Rectal smooth muscle tissue (tissue), 1 donor: Measurements from ENCODE around the gene GPR160.

Experiments used
- H3K27ac ChIP-seq: one replicate; pipeline ENCODE4 v1.7.0; 2013; ENCODE audit warnings: low read depth, low read length, inconsistent platforms
- H3K27me3 ChIP-seq: one replicate; pipeline ENCODE4 v1.7.0; 2013; ENCODE audit warnings: low read length; ENCODE audit not compliant: control insufficient read depth, insufficient read depth
- H3K36me3 ChIP-seq: one replicate; pipeline ENCODE4 v1.7.0; 2013; ENCODE audit warnings: low read length; ENCODE audit not compliant: control insufficient read depth, insufficient read depth
- H3K4me1 ChIP-seq: one replicate; pipeline ENCODE4 v1.7.0; 2013; ENCODE audit warnings: low read length; ENCODE audit not compliant: control insufficient read depth, insufficient read depth
- H3K4me3 ChIP-seq: one replicate; pipeline ENCODE4 v1.7.0; 2013; ENCODE audit warnings: low read length
- H3K9ac ChIP-seq: one replicate; pipeline ENCODE4 v1.7.0; 2013; ENCODE audit warnings: low read length

The GPR160 gene

DNA sequence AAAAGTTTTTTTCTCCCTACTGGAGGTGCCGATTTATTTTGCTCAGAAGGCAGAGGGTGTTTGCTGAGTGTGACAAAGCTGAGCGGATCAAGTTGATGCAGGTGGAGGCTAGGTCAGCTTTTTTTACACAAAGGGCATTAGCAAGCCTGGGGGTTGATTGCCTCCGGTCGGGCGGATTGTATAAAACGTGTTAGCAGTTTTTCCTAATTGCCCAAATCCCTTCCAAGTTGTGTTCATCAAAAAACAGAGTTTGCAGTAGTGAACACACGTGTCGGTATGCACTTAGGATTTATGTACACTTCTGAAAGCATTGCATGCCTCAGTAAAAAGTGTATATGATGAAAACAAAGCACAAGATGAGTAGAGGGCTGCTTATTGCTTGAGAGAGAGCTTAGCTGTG lies 2.6 kb downstream of the GPR160 start:
- Histone ChIP-seq H3K27me3 (peaks cover 3% of the 10 kb centered on the region), H3K9ac (no peak overlapping the region), H3K4me1 (no peaks in the 10 kb centered on the region)

DNA sequence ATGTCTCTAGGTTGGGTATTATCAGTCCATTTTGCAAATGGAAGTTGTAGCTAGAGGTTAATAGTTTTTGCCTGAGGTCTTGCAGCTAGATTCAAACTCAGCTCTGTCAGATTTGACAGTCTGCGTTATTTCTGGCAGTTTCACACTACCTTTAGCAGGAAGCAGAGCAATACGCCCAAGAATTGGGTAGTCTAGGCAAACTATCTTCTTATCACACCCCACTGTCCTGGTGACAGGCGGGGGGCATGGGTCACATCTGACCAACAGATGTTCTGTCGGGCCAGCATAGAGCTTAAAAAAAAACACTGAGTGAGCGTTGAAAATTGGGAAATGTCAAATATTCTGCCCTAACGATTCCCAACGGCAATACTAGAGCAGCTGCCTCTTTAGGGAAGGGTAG lies 5.7 kb downstream of the GPR160 start:
- H3K4me1 ChIP-seq = no peaks in the 10 kb centered on the region
- no peaks in the 10 kb centered on the region for H3K27me3 ChIP-seq
- no peak overlapping the region for H3K27ac ChIP-seq
- no peak overlapping the region for H3K9ac ChIP-seq
- peaks cover 2% of the 10 kb centered on the region for H3K36me3 ChIP-seq
- no peak overlapping the region for H3K4me3 ChIP-seq

More for the DNA sequence above, 2.6 kb downstream of the GPR160 start:
- H3K27ac ChIP-seq = no peak overlapping the region
- peaks cover 2% of the 10 kb centered on the region for H3K36me3 ChIP-seq
- peak overlapping the region; percentile 20 for H3K4me3 ChIP-seq

DNA sequence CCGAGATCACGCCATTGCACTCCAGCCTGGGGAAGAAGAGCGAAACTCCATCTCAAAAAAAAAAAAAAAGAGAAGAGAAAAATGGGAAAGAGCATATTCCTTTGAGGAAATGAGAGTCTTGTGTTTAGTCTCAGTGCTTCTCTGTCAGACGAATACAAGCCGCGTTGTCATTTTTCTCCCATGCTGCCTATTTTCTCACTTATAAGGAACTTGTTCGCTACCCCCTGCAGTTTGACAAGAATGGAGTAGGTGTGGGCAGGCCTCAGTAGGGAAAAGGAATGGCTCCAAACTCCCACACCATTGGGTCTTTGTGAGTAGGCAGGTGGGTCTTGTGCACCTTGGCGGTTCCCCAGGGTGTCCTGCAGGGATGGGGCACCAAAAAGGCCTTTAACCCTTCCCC lies 6.5 kb downstream of the GPR160 start:
- Histone ChIP-seq H3K4me1 (no peaks in the 10 kb centered on the region), H3K4me3 (no peak overlapping the region), H3K27ac (no peak overlapping the region), H3K27me3 (no peaks in the 10 kb centered on the region), H3K9ac (no peak overlapping the region), H3K36me3 (peaks cover 2% of the 10 kb centered on the region)

DNA sequence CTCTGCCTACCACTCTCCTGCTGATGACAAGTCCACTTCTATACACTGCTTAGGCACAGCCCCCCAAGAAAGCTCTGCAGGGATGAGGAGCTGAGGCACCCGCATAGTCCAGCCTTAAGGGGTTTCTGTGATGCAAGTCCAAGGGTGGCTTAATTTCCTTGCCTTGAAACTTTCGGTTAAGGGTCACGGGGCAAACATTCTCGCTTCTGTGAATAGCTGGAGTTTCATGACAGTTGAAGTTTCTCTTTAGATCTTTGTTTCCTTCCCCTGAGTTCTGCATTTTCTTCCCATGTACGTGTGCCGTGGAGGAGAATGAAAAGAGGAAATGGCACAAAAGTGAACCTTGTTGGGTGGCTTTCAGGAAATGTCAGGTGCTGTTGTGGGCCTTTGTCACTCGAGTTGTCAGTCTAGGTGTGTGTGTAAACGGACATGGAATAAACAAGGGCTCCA lies 7.0 kb downstream of the GPR160 start:
- peaks cover 2% of the 10 kb centered on the region for H3K36me3 ChIP-seq
- H3K27me3 ChIP-seq = no peaks in the 10 kb centered on the region
- no peak overlapping the region for H3K27ac ChIP-seq
- H3K4me3 ChIP-seq = no peak overlapping the region
- no peaks in the 10 kb centered on the region for H3K4me1 ChIP-seq
- no peak overlapping the region for H3K9ac ChIP-seq

DNA sequence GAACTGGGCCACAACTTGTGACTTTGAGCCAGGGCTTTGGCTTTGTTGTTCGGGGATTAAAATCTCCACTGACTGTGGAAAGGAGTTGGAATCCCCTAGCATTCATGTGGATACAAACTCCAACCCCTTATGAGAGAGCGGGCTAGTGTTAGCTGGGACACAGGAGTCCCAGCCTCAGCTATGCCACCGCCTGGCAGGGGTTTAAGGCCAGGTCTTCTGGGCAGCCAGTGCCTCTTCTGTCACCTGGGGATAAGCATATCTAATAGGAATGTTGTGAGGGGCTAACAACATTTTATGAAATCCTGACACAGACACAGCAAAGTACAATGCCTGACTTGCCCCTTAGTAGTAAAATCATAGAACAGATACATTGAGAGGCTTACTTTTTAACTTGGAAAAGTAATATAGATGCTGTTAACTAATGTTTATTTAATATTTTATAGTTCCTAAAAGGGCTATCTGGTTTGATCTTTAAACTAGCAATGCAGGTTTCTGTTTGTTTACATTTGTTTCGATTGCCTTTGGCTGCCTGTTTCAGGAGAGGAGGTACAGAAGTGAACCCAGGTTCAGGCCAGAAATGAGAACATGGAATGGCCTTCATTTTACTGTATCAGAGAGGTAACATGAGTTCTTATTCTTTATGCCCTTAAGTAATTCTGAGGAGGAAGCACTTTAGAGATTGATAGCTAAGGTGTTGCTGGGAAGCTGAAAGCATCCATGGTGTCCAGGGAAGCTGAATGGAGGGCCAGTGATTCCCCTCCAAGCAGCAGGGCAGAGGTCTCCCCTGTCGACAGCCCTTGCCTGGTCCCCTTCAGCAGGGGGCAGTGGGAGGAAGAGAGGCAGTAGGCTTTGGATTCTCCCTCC lies 8.7 kb downstream of the GPR160 start:
- no peak overlapping the region for H3K27ac ChIP-seq
- H3K4me3 ChIP-seq = peak overlapping the region; percentile 12
- H3K27me3 ChIP-seq = no peaks in the 10 kb centered on the region
- no peaks in the 10 kb centered on the region for H3K4me1 ChIP-seq
- H3K9ac ChIP-seq = peak overlapping the region; percentile 39
- peaks cover 2% of the 10 kb centered on the region for H3K36me3 ChIP-seq

DNA sequence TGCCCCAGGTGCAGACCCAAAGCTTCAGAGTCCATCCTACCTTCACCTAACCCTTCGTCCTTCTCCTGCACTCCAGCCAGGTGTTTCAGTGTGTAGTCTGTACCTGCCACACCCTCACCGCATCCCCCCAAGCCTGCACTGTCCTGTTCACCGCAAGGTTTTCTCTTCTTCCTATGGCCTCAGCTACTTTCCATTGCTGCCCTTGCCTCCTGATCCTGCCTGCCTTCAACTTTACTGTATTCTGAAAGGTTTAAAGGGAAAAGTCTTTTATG lies 9.3 kb downstream of the GPR160 start:
- no peak overlapping the region for H3K27ac ChIP-seq
- peaks cover 2% of the 10 kb centered on the region for H3K36me3 ChIP-seq
- H3K4me3 ChIP-seq = peak overlapping the region; percentile 12
- no peaks in the 10 kb centered on the region for H3K27me3 ChIP-seq
- no peaks in the 10 kb centered on the region for H3K4me1 ChIP-seq
- peak overlapping the region; percentile 39 for H3K9ac ChIP-seq

DNA sequence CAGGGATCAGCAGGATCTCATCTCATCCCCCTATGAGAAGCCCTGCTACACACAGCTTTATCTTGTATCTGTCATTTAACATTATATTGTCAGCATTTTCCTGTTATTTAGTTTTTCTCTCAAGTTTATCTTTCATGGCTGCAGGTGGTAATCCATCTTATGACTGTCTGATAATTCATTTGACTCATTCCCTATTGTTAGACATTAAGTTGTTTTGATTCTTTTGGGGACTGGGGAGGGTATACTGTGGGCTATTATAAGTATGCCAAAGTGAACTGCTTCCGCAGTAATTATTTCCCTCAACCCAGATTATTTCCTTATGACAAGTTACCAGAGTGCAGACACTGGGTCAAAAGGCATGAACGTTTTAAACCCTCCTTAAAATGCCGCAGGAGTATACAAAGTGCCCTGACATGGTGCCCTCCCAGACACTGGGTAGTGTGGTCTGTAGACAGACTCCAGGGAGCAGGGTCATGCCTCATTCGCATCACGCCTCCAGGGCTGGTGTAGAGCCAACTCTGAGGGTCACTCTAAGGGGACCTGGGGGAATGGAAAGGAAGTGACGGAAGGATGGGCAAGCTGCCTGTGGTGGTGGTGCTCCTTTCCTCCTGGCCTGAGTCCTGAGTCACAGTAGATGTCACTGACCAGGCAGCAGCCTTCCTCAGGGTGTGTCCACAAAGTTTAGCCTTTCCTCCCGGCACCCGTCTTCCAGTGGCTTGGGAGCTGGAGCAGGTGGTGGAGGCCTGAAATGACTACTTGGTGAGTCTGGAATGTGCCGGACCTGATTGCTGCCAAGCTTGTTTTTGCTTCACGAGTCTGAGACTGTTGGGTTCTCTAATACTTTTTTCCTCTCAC lies 11.6 kb downstream of the GPR160 start:
- Histone ChIP-seq H3K27ac (no peak overlapping the region), H3K36me3 (peaks cover 2% of the 10 kb centered on the region), H3K9ac (no peak overlapping the region), H3K27me3 (no peaks in the 10 kb centered on the region), H3K4me1 (no peaks in the 10 kb centered on the region), H3K4me3 (no peak overlapping the region)

DNA sequence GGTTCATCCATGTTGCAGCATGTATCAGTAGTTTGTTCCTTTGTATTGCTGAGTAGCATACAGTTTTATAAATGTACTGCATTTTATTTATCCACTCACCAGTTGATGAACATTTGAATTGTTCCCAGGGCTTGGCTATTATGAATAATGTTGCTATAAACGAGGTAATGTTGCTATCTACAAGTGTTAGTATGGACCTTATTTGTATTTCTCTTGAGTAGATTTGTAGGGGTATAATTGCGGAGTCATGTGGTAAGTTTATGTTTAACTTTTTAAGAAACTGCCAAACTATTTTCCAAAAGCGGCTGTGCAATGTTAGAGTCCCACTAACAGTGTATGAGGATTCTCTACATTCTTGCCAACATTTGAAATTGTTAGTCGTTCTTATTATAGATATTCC lies 13.0 kb downstream of the GPR160 start:
- H3K27me3 ChIP-seq = no peaks in the 10 kb centered on the region
- H3K4me1 ChIP-seq = no peaks in the 10 kb centered on the region
- no peaks in the 10 kb centered on the region for H3K36me3 ChIP-seq
- no peak overlapping the region for H3K4me3 ChIP-seq
- no peak overlapping the region for H3K27ac ChIP-seq
- no peak overlapping the region for H3K9ac ChIP-seq

DNA sequence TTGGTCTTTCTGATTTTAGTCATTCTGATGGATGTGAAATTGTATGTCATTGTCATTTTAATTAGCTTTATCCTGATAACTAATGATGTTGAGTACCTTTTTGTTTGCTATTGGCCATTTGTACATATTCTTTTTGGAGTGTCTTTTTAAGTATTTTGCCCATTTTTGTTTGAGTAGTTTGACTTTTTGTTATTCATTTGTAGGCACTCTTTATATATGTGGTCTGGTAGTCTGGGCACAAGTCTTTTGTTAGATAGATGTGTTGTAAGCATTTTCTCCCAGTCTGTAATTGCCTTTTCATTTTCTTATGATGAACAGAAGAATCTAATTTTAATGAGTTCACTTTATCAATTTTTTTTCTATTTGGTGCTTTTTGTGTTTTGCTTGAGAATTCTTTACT lies 14.6 kb downstream of the GPR160 start:
- no peak overlapping the region for H3K27ac ChIP-seq
- H3K36me3 ChIP-seq = no peaks in the 10 kb centered on the region
- H3K27me3 ChIP-seq = no peaks in the 10 kb centered on the region
- no peaks in the 10 kb centered on the region for H3K4me1 ChIP-seq
- H3K9ac ChIP-seq = no peak overlapping the region
- no peak overlapping the region for H3K4me3 ChIP-seq

DNA sequence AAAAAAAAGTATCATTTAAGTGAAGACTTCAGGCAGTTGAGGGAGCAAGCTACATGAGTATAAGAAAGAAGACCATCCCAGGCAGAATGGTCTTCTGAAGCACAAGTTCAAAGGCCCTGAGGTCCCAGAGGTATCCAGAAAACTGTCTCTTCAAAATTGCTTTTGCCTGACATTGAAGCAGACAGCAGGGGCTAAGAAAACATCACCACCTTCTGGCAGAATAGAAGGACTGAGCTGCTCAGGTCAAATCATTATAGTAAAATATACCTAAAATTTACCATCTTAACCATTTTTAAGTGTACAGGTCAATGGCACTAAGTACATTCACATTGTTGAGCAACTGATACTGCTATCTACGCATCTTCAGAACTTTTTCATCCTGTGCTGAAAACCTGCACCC lies 16.4 kb downstream of the GPR160 start:
- Histone ChIP-seq H3K27me3 (no peaks in the 10 kb centered on the region), H3K4me3 (no peak overlapping the region), H3K36me3 (no peaks in the 10 kb centered on the region), H3K27ac (no peak overlapping the region), H3K4me1 (no peaks in the 10 kb centered on the region), H3K9ac (no peak overlapping the region)

DNA sequence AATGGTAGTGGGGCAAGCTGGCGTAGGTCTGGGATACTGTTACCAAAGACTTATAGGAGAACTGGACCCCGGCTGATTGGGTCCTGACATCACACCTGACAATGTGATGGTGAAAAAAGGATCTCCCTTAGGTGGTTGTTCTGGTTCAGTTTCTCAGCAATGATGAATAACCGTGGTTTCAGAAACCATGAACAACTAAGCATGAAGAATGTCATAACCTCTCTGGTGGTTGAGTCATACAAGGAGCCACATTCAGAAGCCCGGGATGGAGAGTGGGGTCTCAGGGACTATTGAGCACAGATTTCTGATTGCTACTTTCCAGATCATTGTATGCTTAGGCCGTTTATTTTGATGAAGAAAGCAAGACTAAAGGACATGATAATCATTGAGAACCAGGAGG lies 17.4 kb downstream of the GPR160 start:
- no peak overlapping the region for H3K4me3 ChIP-seq
- no peak overlapping the region for H3K27ac ChIP-seq
- H3K9ac ChIP-seq = no peak overlapping the region
- H3K36me3 ChIP-seq = no peaks in the 10 kb centered on the region
- no peaks in the 10 kb centered on the region for H3K4me1 ChIP-seq
- H3K27me3 ChIP-seq = no peaks in the 10 kb centered on the region

DNA sequence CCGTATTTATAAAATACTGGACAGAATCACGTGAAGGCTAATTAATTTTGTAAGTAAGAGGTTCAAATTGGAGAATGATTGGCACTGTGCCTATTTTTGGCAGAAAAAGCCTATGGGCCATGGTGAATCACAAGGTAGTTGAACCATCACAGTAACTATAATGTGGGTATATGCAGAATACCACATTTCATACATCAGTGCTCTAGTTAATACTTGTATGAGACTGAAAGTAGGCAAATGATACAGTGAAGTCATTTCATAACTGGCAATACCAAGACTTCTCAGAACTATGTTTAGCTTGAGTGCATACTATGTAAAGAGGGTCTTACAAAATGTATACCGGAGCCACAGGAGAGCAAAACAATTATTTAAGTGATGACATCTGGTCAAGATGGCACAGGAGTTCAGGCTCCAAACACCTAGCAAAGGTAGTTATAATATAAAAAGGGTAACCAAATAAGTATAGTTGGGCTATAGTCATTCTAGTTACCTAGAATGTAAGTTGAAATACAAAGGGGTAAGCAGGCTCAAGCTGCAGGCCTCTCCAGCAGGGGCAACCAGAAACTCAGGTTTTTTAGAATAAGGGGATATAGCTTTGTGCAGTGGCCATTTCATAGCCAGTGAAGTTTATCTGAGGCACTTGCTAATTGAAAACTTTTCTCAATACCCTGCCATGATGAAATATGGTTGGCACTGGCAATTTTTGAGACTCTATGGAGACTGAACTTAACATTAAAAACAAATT lies 19.1 kb downstream of the GPR160 start:
- Histone ChIP-seq H3K9ac (no peak overlapping the region), H3K27me3 (no peaks in the 10 kb centered on the region), H3K4me1 (no peaks in the 10 kb centered on the region), H3K27ac (no peak overlapping the region), H3K4me3 (no peak overlapping the region), H3K36me3 (no peaks in the 10 kb centered on the region)
